GM23248 (cell line): ENCODE measurements around the gene OR2J2.

Source experiments
- EZH2 ChIP-seq: fragments of 200-600 bp; sonication (generic); IDR thresholded peaks from 2 replicates; pipeline ENCODE4 v1.6.1; 2018; ENCODE audit warnings: antibody characterized with exemption, mild to moderate bottlenecking; ENCODE audit not compliant: insufficient read depth, poor library complexity, severe bottlenecking
- EZH2phosphoT487 ChIP-seq: fragments of 200-600 bp; sonication (generic); IDR thresholded peaks from 2 replicates; pipeline ENCODE4 v1.6.1; 2018; ENCODE audit warnings: antibody characterized with exemption, moderate library complexity, mild to moderate bottlenecking, low read depth; ENCODE audit not compliant: insufficient read depth

DNA sequence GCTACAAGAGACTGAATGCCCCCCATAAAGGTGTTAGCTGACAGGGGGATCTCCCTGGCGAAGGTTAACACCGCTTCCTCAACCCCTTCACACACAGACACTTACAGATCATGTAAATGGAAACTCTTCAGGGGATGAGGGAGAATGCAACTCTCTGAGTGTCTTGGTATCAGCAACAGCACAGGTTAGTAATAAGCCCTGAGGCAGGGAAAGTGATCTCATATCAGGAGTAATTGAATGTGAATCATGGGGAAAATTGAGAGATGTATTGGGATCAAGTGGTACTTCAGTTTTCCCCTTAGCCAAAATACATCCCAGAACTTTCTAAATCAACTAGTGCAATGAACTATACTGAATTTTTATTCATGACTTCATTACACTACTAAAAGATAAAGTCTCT lies 39.0 kb upstream of the OR2J2 start:
- TF ChIP-seq EZH2phosphoT487 (no peak), EZH2 (no peak)
